GM21526 (cell line): Measurements from ENCODE around the gene STPG2.

ENCODE experiments used
- ATAC-seq: cut with Tn5 transposase; IDR thresholded peaks from one replicate; pipeline ENCODE4 v1.9.1; 2021; ENCODE audit warnings: moderate library complexity; ENCODE audit not compliant: unreplicated experiment, low FRiP score

Gene STPG2

DNA sequence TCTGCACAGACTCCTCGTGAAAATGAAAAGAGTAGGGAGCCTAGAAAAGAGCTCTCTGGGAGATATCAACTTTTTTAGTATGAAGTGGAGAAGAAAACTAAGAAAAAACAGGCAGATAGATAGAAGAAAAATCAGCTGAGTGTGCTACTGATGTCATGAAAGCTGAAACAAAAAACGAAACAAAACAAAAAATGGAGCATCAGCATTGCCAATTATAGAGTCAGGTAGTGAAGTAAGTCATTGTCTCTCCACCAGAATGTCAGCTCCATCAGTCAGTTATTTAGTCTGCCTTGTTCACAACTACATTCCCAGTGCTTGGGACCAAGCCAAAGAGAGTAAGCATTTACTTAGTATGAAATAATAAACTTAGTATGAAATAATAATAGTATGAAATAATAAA is 595.1 kb downstream of the STPG2 start:
- peak; percentile 48 for ATAC-seq

DNA sequence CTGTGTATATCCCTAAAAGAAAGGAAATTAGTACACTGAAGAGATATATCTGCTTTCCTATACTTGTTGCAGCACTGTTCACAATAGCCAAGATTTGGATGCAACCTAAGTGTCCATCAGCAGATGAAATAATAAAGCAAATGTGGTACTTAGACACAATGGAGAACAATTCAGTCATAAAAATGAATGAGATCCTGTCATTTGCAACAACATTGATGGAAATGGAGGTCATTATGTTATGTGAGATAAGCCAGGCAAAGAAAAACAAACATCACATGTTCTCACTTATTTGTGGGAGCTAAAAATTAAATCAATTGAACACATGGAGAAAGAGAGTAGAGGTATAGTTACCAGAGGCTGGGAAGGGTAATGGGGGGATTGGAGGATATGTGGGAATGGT is 611.9 kb downstream of the STPG2 start:
- no peak for ATAC-seq

DNA sequence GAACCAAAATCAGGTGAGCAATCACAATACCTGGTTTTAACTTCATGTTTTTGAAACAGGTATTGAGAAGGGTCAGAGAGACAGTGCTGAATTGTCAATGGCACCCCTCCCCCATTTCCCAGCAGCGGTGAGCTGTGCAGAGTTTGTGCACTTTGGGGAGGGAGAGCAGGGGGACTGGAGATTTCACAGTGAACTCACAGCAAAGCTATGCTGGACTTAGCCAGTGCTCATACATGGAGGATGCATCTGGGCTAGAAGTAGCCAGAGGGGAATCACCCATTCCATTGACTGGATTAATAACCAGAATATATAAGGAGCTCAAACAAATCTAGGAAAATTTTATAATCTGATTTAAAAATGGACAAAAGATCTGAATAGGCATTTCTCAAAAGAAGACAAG is 612.6 kb downstream of the STPG2 start:
- no peak for ATAC-seq

DNA sequence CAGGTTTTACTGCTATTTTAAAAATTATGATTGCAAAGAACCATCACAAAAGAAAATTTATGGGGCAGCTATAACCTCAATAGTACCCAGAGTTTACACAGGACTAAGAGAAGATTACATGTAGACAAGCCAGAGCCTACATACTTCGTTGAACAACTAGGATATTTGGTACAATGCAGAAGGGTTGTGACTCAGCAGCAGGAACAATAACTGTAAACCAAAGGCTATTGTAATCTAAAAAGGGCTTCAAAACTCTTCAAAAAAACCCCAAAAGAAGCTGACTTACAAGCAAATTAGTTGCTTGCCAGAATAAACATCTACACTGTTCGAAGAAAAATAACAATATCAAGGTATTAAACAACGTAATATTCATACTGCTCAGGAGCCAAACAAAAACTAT is 618.0 kb downstream of the STPG2 start:
- no peak for ATAC-seq

DNA sequence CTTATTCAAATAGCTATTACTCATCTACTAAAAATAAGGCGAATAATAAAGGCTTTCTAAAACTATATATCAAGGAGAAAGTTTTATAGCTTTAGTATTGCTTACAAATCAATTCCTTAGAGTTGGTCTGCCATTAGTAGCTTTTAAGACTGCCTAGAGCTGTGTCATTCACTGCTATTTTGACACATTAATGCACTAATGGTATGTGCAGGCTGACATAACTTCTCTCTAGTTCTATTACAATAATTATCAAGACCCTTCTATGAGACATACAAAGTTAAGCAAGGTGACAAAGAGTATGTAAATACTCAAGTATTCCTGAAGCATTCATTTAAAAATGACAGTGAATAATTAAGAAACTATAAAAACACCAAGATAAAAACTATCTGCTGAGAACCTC is 625.3 kb downstream of the STPG2 start:
- ATAC-seq, result no peak

DNA sequence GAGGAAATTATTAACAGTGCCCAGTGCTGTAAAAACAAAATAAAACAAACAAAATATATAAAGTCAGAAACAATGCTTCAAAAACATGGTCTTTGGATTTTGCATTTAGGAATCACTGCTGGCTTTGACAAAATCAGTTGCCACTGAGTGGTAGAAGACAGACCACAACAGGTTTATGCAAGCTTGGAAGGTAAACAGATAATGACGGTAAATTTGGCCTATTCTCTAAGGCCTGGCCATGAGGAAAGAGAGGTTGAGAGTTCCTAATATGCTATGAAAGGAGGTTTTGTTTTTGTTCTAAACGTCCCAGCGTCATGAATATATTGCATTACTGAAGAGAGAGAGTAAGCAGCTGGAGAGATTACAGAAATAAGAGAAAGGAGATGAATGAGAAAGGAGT is 629.4 kb downstream of the STPG2 start:
- no peak for ATAC-seq
